ENCODE results near the gene ENPP1. TPM values are rescaled to one million over a fixed set of nuclear protein-coding genes. Genes with fewer than 3 reads are reported as not detected.
"Not testable (repeated sequence)": the region's sequence is repeated elsewhere in the genome, so short reads cannot be mapped to it uniquely, and the experiment has no call there.

ENPP1 gene
- total RNA-seq, 1 experiment from 2014 or later = 26.5 TPM

GRCh38 chr6:131868836-131869235 is 61.0 kb downstream of the ENPP1 start:
- DNase-seq (ENCODE audit: low read depth) = no peak

- DNase-seq (ENCODE audit: low read depth) = no peak
Observed at GRCh38 chr6:131875647-131876046, 67.8 kb downstream of the ENPP1 start.

DNA sequence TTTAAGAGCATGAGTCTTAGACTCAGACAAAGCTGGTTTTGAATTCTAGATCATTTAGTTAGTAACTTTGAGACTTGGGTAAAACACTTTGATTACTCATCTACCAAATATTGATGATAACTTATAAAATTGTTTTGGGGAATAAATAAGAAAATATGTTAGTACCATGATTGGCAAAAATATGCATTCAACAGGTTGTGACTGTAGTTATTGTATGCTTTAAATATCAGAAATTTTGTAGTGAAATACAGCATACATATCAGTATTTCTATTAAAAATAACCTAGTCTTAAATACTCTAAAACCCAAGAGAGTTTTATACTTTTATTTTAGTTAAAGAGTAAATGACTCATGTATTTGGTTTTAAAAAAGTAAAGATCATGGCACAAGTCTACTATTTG is 68.7 kb downstream of the ENPP1 start:
- no peak for DNase-seq (ENCODE audit: low read depth)

- no peak for DNase-seq (ENCODE audit: low read depth)
Observed at GRCh38 chr6:131877999-131878789, 70.4 kb downstream of the ENPP1 start.

DNA sequence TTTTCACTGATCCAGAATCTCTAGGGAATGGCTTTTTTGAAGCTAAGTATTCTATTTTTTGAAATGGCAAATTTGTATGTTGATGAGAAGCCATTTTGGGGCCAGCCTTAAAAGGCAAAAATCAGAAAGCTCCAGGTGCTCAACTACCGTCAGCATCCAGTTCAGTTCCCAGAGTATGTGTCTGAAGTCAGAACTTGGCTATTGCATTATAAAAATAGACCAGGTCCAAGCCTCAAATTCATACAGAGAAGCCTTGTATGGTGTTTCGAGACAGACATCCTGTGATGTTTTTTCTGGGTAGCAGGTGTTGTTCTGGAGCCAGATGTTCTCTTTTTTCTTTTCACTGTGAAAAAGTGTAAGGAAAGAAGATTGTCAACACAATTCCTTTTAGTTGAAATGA is 75.2 kb downstream of the ENPP1 start:
- no peak for DNase-seq (ENCODE audit: low read depth)

DNA sequence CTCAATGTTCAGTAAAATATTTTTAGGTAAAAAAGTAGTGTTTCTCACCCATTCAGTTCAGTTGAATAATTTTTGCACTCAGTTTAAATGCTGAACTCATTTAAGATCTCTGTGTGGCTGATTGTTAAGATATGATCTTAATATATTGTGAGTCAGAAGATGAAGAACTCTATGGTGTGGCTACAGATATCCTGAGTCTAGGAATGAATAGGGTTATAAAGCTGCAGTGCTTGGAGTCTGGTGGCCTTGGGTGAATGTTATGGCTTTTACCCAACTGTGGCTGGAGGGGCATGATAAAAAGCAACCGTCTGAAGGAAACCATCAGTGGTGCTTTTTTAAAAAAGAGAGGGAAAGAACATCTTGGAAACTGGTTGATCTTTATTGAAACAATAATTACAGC is 77.4 kb downstream of the ENPP1 start:
- DNase-seq (ENCODE audit: low read depth) = no peak

DNA sequence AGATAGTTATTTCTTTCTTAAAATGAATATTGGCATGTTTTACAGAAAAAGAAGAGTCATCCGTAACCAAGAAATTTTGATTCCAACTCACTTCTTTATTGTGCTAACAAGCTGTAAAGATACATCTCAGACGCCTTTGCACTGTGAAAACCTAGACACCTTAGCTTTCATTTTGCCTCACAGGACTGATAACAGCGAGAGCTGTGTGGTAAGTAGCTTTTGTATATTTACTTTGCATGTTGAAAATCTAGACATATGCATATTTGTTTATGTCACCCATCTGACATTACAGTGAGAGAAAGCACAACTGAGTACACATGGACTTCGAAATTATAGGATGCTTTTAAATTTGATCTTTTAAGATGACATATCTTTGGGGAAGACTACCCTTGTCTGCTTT is 78.7 kb downstream of the ENPP1 start:
- no peak for DNase-seq (ENCODE audit: low read depth)

- DNase-seq (ENCODE audit: low read depth) = no peak
Observed at GRCh38 chr6:131890091-131890490, 82.3 kb downstream of the ENPP1 start.

- no peak for DNase-seq (ENCODE audit: low read depth)
Observed at GRCh38 chr6:131893198-131893597, 85.4 kb downstream of the ENPP1 start.

- no peak for DNase-seq (ENCODE audit: low read depth)
Observed at GRCh38 chr6:131894493-131895424, 86.9 kb downstream of the ENPP1 start.

DNA sequence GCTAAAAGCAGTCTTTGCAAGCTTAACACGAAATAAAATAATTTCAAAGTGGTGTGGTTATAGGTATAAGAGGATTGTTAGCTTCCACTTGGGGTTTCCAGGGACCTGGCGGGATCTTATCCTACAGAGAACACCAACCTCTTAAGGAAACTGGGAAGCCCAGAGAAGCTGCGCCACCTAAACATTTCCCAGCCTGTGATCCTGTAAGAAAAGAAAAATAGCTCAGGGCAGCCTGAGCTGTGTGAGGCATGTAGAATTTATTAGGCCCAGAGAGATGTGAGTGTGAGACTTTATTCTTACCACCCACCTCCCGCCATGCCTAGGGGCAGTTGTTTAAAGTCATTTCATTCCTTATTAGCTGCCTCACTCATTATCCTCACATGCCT is 89.2 kb downstream of the ENPP1 start:
- DNase-seq (ENCODE audit: low read depth) = no peak

DNA sequence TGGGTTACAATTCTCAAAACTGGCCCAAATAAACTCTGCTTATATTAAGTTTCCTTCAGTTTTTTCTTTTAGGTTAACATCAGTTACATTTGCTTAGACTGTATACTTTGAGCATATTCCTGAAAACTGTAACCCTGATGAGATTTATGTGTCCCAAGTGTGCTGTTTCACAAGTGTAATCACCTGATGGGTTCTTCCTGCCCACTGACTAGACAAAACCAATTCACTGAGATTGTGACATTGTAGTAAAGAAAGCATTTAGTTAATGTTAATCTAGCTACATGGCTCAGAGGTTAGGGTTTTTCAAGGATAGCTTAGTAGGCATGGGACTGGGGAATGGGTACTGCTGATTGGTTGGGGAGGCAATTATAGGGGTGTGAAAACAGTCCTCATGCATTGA is 89.8 kb downstream of the ENPP1 start:
- no peak for DNase-seq (ENCODE audit: low read depth)

DNA sequence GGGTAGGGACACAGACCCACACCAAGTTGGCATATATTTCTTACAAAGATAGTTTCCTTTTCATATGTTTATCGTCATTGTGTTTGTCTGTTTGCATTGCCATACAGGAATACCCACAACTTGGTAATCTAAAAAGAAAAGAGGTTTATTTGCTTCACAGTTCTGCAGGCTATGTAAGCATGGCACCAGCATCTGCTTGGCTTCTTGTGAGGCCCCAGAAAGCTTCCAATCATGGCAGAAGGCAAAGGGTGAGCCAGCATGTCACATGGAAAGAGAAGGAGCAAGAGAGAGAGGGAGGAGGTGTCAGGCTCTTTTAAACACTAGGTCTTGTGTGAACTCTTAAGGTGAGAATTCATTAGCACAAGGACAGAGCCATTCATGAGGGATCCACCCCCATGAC is 90.9 kb downstream of the ENPP1 start:
- DNase-seq (ENCODE audit: low read depth) = no peak

- DNase-seq (ENCODE audit: low read depth) = no peak
Observed at GRCh38 chr6:131900231-131900630, 92.4 kb downstream of the ENPP1 start.

- DNase-seq (ENCODE audit: low read depth) = not testable (repeated sequence)
Observed at GRCh38 chr6:131901326-131901873, 93.6 kb downstream of the ENPP1 start.

- DNase-seq (ENCODE audit: low read depth) = not testable (repeated sequence)
Observed at GRCh38 chr6:131903734-131904133, 95.9 kb downstream of the ENPP1 start.

DNA sequence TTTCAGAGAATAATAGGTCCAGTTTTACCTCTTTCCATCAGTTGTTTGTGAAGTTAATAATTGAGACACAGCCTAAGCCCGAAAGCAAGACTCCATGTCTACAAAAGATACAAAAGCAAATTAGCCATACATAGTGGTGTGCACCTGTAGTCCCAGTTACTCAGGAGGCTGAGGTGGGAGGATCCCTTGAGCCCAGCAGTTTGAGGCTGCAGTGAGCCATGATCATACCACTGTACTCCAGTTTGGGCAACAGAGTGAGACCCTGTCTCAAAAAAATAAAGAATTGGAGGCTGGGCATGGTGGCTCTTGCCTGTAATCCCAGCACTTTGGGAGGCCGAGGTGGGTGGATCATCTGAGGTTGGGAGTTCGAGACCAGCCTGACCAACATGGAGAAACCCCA is 101.0 kb downstream of the ENPP1 start:
- not testable (repeated sequence) for DNase-seq (ENCODE audit: low read depth)

- peak; percentile 76 for DNase-seq (ENCODE audit: low read depth)
Observed at GRCh38 chr6:131909408-131910218, 101.8 kb downstream of the ENPP1 start.

DNA sequence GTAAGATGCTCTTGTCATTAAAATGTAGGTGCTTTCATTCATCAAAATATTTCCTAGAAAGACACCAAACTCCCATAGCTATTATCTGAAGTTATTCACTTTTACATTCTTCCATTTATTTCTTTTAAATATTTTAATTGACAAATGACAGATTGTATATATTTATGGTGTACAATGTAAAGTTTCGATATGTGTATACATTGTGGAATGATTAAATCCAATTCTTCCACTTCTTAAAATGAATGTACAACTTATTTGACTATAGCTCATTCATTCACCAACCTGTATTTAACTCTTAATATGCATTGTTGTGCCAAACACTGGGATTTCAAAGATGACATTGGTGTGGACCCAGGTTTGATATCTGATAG is 102.4 kb downstream of the ENPP1 start:
- DNase-seq (ENCODE audit: low read depth) = no peak

GRCh38 chr6:131910956-131911355 is 103.1 kb downstream of the ENPP1 start:
- no peak for DNase-seq (ENCODE audit: low read depth)

- no peak for DNase-seq (ENCODE audit: low read depth)
Observed at GRCh38 chr6:131911951-131912350, 104.1 kb downstream of the ENPP1 start.

DNA sequence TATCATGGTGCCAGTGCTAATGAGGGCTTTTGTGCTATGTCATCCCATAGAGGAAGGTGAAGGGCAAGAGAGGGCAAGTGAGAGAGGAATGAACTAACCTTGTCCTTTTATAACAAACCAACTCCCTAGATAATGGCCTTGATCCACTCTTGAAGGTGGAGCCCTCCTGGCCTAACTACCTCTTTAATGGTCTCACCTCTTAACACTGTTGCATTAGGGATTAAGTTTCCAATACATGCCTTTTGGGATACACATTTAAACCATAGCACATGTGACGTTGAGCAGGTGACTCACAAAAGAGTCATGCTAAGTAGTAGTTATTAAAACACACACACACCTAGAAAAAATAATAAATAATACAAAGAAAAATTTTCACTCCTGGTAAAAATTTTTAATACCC is 106.4 kb downstream of the ENPP1 start:
- peak; percentile 63 for DNase-seq (ENCODE audit: low read depth)
